HTR-8/SVneo (cell line): ENCODE results near the gene CTNNA2.
A peak's percentile ranks its signal among the peaks of the same experiment; 100 is the strongest.

Experiments used
- DNase-seq: peaks from one replicate; pipeline ENCODE4 v3.0.0; 2011; ENCODE audit warnings: low spot score, mixed read lengths; ENCODE audit not compliant: insufficient read length
- FAIRE-seq: peaks from 2 replicates; lab custom pipeline; 2011; peaks lifted over from hg19 to GRCh38; lab: Jason Lieb, UNC

Gene CTNNA2

GRCh38 chr2:79512442-79513401, at the start of gene CTNNA2:
CTNNA2 (plus strand) TSS chr2:79513051.
- no peak for DNase-seq
- no peak for FAIRE-seq

GRCh38 chr2:79487399-79487798, 25.5 kb upstream of the CTNNA2 start:
- DNase-seq = no peak
- no peak for FAIRE-seq

- no peak for FAIRE-seq
- no peak for DNase-seq
Measured at GRCh38 chr2:79511320-79511951, 1.4 kb upstream of the CTNNA2 start.

GRCh38 chr2:79513711-79514110, 860 bp downstream of the CTNNA2 start:
- DNase-seq (no peak), FAIRE-seq (no peak)

- no peak for FAIRE-seq
- DNase-seq = no peak
Measured at GRCh38 chr2:79529636-79530035, 16.8 kb downstream of the CTNNA2 start.

GRCh38 chr2:79530443-79530842, 17.6 kb downstream of the CTNNA2 start:
- FAIRE-seq = no peak
- no peak for DNase-seq

GRCh38 chr2:79547568-79547967, 34.7 kb downstream of the CTNNA2 start:
- DNase-seq (no peak), FAIRE-seq (no peak)

GRCh38 chr2:79552653-79553052, 39.8 kb downstream of the CTNNA2 start:
- no peak for DNase-seq
- FAIRE-seq = no peak

GRCh38 chr2:79554899-79555298, 42.0 kb downstream of the CTNNA2 start:
- FAIRE-seq (no peak), DNase-seq (no peak)

- FAIRE-seq = no peak
- DNase-seq = no peak
Measured at GRCh38 chr2:79564065-79564464, 51.2 kb downstream of the CTNNA2 start.

- no peak for FAIRE-seq
- DNase-seq = no peak
Measured at GRCh38 chr2:79569048-79569447, 56.2 kb downstream of the CTNNA2 start.

- FAIRE-seq (no peak), DNase-seq (no peak)
Measured at GRCh38 chr2:79573895-79574674, 61.2 kb downstream of the CTNNA2 start.

GRCh38 chr2:79576451-79576850, 63.6 kb downstream of the CTNNA2 start:
- FAIRE-seq = no peak
- DNase-seq = no peak

GRCh38 chr2:79578952-79579351, 66.1 kb downstream of the CTNNA2 start:
- FAIRE-seq = no peak
- no peak for DNase-seq

GRCh38 chr2:79580175-79580574, 67.3 kb downstream of the CTNNA2 start:
- no peak for FAIRE-seq
- no peak for DNase-seq

- FAIRE-seq (no peak), DNase-seq (peak; percentile 20)
Measured at GRCh38 chr2:79585701-79586433, 73.0 kb downstream of the CTNNA2 start.

GRCh38 chr2:79591281-79591680, 78.4 kb downstream of the CTNNA2 start:
- DNase-seq (no peak), FAIRE-seq (no peak)

GRCh38 chr2:79593237-79593867, 80.5 kb downstream of the CTNNA2 start:
- no peak for DNase-seq
- FAIRE-seq = no peak

GRCh38 chr2:79596403-79596802, 83.6 kb downstream of the CTNNA2 start:
- no peak for FAIRE-seq
- no peak for DNase-seq

GRCh38 chr2:79604748-79605147, 91.9 kb downstream of the CTNNA2 start:
- no peak for FAIRE-seq
- no peak for DNase-seq
